ENCODE measurements around the gene FHOD3.

Gene FHOD3

GRCh38 chr18:36488131-36488530 is 190.6 kb downstream of the FHOD3 start:
- no peak for DNase-seq

- DNase-seq, result no peak
These were observed 193.4 kb downstream of the FHOD3 start for GRCh38 chr18:36490897-36491296.

GRCh38 chr18:36492604-36493329 is 195.3 kb downstream of the FHOD3 start:
- no peak for DNase-seq

GRCh38 chr18:36493349-36494159 is 196.0 kb downstream of the FHOD3 start:
- no peak for DNase-seq

- DNase-seq, result no peak
These were observed 196.6 kb downstream of the FHOD3 start for GRCh38 chr18:36494160-36494437.

GRCh38 chr18:36496022-36496421 is 198.5 kb downstream of the FHOD3 start:
- DNase-seq, result no peak

- no peak for DNase-seq
These were observed 202.4 kb downstream of the FHOD3 start for GRCh38 chr18:36499938-36500337.

GRCh38 chr18:36501100-36501499 is 203.6 kb downstream of the FHOD3 start:
- no peak for DNase-seq

- DNase-seq, result no peak
These were observed 206.0 kb downstream of the FHOD3 start for GRCh38 chr18:36503477-36503876.

- no peak for DNase-seq
These were observed 207.4 kb downstream of the FHOD3 start for GRCh38 chr18:36504928-36505327.

- DNase-seq, result no peak
These were observed 208.2 kb downstream of the FHOD3 start for GRCh38 chr18:36505665-36506064.

GRCh38 chr18:36509646-36510197 is 212.2 kb downstream of the FHOD3 start:
- DNase-seq, result no peak

- no peak for DNase-seq
These were observed 214.4 kb downstream of the FHOD3 start for GRCh38 chr18:36511791-36512352.

- no peak for DNase-seq
These were observed 216.0 kb downstream of the FHOD3 start for GRCh38 chr18:36513556-36513955.

GRCh38 chr18:36514778-36515177 is 217.3 kb downstream of the FHOD3 start:
- DNase-seq, result no peak

GRCh38 chr18:36516258-36516657 is 218.7 kb downstream of the FHOD3 start:
- DNase-seq, result no peak

GRCh38 chr18:36516726-36517125 is 219.2 kb downstream of the FHOD3 start:
- no peak for DNase-seq

GRCh38 chr18:36518839-36519238 is 221.3 kb downstream of the FHOD3 start:
- no peak for DNase-seq

GRCh38 chr18:36519358-36519757 is 221.8 kb downstream of the FHOD3 start:
- no peak for DNase-seq

GRCh38 chr18:36522509-36522908 is 225.0 kb downstream of the FHOD3 start:
- no peak for DNase-seq

GRCh38 chr18:36525913-36526312 is 228.4 kb downstream of the FHOD3 start:
- no peak for DNase-seq

- DNase-seq, result no peak
These were observed 229.1 kb downstream of the FHOD3 start for GRCh38 chr18:36526611-36527010.

GRCh38 chr18:36527051-36527450 is 229.5 kb downstream of the FHOD3 start:
- no peak for DNase-seq
